Upper lobe of left lung (tissue), 4 donors: Measurements from ENCODE around the gene ROR2.

Source experiments
- CTCF ChIP-seq, 6 experiments: fragments of 450-650 bp in 4 of 6; fragments of 200-600 bp in 2 of 6; sonication (generic) in 2 of 6; IDR thresholded peaks; one replicate each; pipeline ENCODE4 v1.5.1; 2016 to 2019; ENCODE audit warnings: antibody characterized with exemption in 6 of 6
- POLR2AphosphoS5 ChIP-seq, 2 donors: sonication (generic); formaldehyde crosslinking; IDR thresholded peaks; one replicate each; pipeline ENCODE4 v1.5.1; 2017; ENCODE audit warnings: antibody characterized with exemption in 2 of 2

- TF ChIP-seq CTCF (IDR thresholded peaks at IDR 0.05) (no peak), POLR2AphosphoS5 (IDR thresholded peaks at IDR 0.05) (no peak)
Observed at GRCh38 chr9:91960367-91960766, 10.3 kb upstream of the ROR2 start.
